Pancreas (tissue), 10 donors: ENCODE results near the gene DSCAML1. TPM values are rescaled to one million over a fixed set of nuclear protein-coding genes. Genes with fewer than 3 reads are reported as not detected.
A peak's percentile ranks its signal among the peaks of the same experiment; 100 is the strongest.

Experiments
- ATAC-seq, 4 donors: fragments of 200-7000 bp; cut with Tn5 transposase; one replicate each; pipeline versions ENCODE4 v1.8.0 to v1.9.1; 2020; ENCODE audit warnings: mild to moderate bottlenecking in 4 of 4, moderate library complexity in 4 of 4
- DNase-seq, 6 donors: peaks; one replicate each; pipeline ENCODE4 v3.0.0-alpha.2; 2020
- FAIRE-seq: peaks from 2 replicates; lab custom pipeline; 2012; peaks lifted over from hg19 to GRCh38; lab: Jason Lieb, UNC
- H3K27ac ChIP-seq, 4 donors: fragments of 200-600 bp; sonication (generic); 1 replicate in 3 of 4; 2 replicates in 1 of 4; pipeline versions ENCODE4 v1.5.0 to v1.8.0; 2020
- H3K27me3 ChIP-seq, 4 donors: fragments of 200-600 bp; one replicate each; pipeline ENCODE4 v1.8.0; 2021
- H3K36me3 ChIP-seq, 3 donors: fragments of 200-600 bp; sonication (generic) in 1 of 3; one replicate each; pipeline versions ENCODE4 v1.5.0 to v1.8.0; 2020 to 2021
- H3K4me1 ChIP-seq, 3 donors: fragments of 200-600 bp; one replicate each; pipeline ENCODE4 v1.8.0; 2021
- H3K4me3 ChIP-seq, 4 donors: fragments of 200-600 bp; sonication (generic) in 2 of 4; one replicate each; pipeline versions ENCODE4 v1.5.0 to v1.8.0; 2020 to 2021
- H3K9me3 ChIP-seq, 4 donors: fragments of 200-600 bp; one replicate each; pipeline ENCODE4 v1.8.0; 2021
- CTCF ChIP-seq, 4 donors: fragments of 200-600 bp; sonication (generic) in 3 of 4; IDR thresholded peaks; one replicate each; pipeline versions ENCODE4 v1.5.0 to v1.8.0; 2021; ENCODE audit warnings: antibody characterized with exemption in 4 of 4
- WGBS, 2 donors: extraction: QIAGEN DNeasy Blood & Tissue Kit; methylation state at CpG; one replicate each; pipeline ENCODE4 v1.1.7; 2013; 5-methylcytosine and 5-hydroxymethylcytosine counted together
- intact Hi-C, 3 donors: fragments of 100-400 bp; cut with DNase I; formaldehyde crosslinking; loops; one replicate each; pipeline versions ENCODE4 v1.11.1 to v1.14.2; 2022
- polyA plus RNA-seq, 2 donors: library from polyadenylated mRNA; stranded (reverse); fragments of 200-250 nt; gene quantifications; one replicate each; pipeline ENCODE4 v1.2.3, GENCODE V29; 2013
- total RNA-seq, 6 donors: library from RNA; stranded (reverse); fragmentation: NEBNext Ultra II Directional in 4 of 6; extraction: Animal tissue kit (Norgen Biotek cat#: 25700) in 4 of 6; gene quantifications; one replicate each; pipeline versions ENCODE4 v1.2.1 to v1.2.4, GENCODE V29; 2021 to 2023
- donor health status: healthy with polysubstance abuse.
- donor health status: DM: no; HTN: no; CAD: no; lungs with moderate emphysema.
- donor health status: DM: no; HTN: no; CAD: no.
- donor health status: control.
- donor health status: control.
- donor health status: Bipolar disorder and iron deficiency.
- donor health status: DM: yes; HTN: yes; CAD: no.
- donor health status: DM: no; HTN: no; CAD: no.
- donor health status: DM: no; HTN: no; CAD: no.
- donor health status: DM: yes; HTN: yes; CAD: no.

DSCAML1 gene
- total and polyA plus RNA-seq, 8 donors = 0.69 to 2.7 (median 1.8) TPM

GRCh38 chr11:117435326-117435725, 361.7 kb downstream of the DSCAML1 start:
- intact Hi-C loops = no loop called here
- ATAC-seq = no peak

GRCh38 chr11:117434481-117434880, 362.5 kb downstream of the DSCAML1 start:
- no peak for TF ChIP-seq CTCF (IDR thresholded peaks at IDR 0.05)
- no peaks in the 10 kb centered on the region for H3K9me3 ChIP-seq
- FAIRE-seq (no peak), ATAC-seq (no peak), DNase-seq (no peak)
- no peaks in the 10 kb centered on the region for H3K27me3 ChIP-seq
- intact Hi-C loops = no loop called here
- H3K4me1 ChIP-seq = no peaks in the 10 kb centered on the region
- H3K27ac ChIP-seq = no peak overlapping the region
- 87 to 95% methylated on average over 1 of the region's 1 CpG for WGBS, 2 donors
- no peaks in the 10 kb centered on the region for H3K36me3 ChIP-seq
- H3K4me3 ChIP-seq = no peak overlapping the region

More at GRCh38 chr11:117435326-117435725, 361.7 kb downstream of the DSCAML1 start:
- FAIRE-seq (no peak), DNase-seq (no peak)
- no peaks in the 10 kb centered on the region for H3K4me1 ChIP-seq
- H3K9me3 ChIP-seq = no peaks in the 10 kb centered on the region
- H3K27ac ChIP-seq = no peak overlapping the region
- TF ChIP-seq CTCF (IDR thresholded peaks at IDR 0.05) = no peak
- no peaks in the 10 kb centered on the region for H3K36me3 ChIP-seq
- WGBS, 2 donors = 68 to 82% methylated on average over 6 of the region's 6 CpGs
- H3K27me3 ChIP-seq = no peaks in the 10 kb centered on the region
- no peak overlapping the region for H3K4me3 ChIP-seq

- no peak for FAIRE-seq
- intact Hi-C loops = no loop called here
These were observed 363.3 kb downstream of the DSCAML1 start for GRCh38 chr11:117433717-117434116.

GRCh38 chr11:117431436-117431835, 365.6 kb downstream of the DSCAML1 start:
- H3K4me1 ChIP-seq = no peaks in the 10 kb centered on the region
- H3K36me3 ChIP-seq = no peaks in the 10 kb centered on the region
- ATAC-seq (no peak), DNase-seq (peak in 1 of 6 donors; percentile 27), FAIRE-seq (no peak)
- H3K27ac ChIP-seq = no peak overlapping the region
- H3K27me3 ChIP-seq = no peaks in the 10 kb centered on the region
- no peak overlapping the region for H3K4me3 ChIP-seq
- no peak for TF ChIP-seq CTCF (IDR thresholded peaks at IDR 0.05)
- no peaks in the 10 kb centered on the region for H3K9me3 ChIP-seq
- 95 to 99% methylated on average over 7 of the region's 7 CpGs for whole genome bisulfite sequencing, 2 donors
- intact Hi-C loops = no loop called here

More at GRCh38 chr11:117433717-117434116, 363.3 kb downstream of the DSCAML1 start:
- no peak for ATAC-seq
- no peaks in the 10 kb centered on the region for H3K36me3 ChIP-seq
- TF ChIP-seq CTCF (IDR thresholded peaks at IDR 0.05) = no peak
- DNase-seq = no peak
- H3K4me3 ChIP-seq = no peak overlapping the region
- no peaks in the 10 kb centered on the region for H3K4me1 ChIP-seq
- no peak overlapping the region for H3K27ac ChIP-seq
- no peaks in the 10 kb centered on the region for H3K27me3 ChIP-seq
- no peaks in the 10 kb centered on the region for H3K9me3 ChIP-seq

GRCh38 chr11:117430293-117430955, 366.6 kb downstream of the DSCAML1 start:
- DNase-seq (no peak), ATAC-seq (no peak), FAIRE-seq (no peak)
- intact Hi-C loops = no loop called here
- no peaks in the 10 kb centered on the region for H3K36me3 ChIP-seq
- no peaks in the 10 kb centered on the region for H3K9me3 ChIP-seq
- no peaks in the 10 kb centered on the region for H3K27me3 ChIP-seq
- H3K4me1 ChIP-seq = no peaks in the 10 kb centered on the region
- TF ChIP-seq CTCF (IDR thresholded peaks at IDR 0.05) = no peak
- 84 to 87% methylated on average over 15 of the region's 15 CpGs for WGBS, 2 donors
- no peak overlapping the region for H3K27ac ChIP-seq
- no peak overlapping the region for H3K4me3 ChIP-seq
